ENCODE results near the gene VWA1.
"Not testable (repeated sequence)": the region's sequence is repeated elsewhere in the genome, so short reads cannot be mapped to it uniquely, and the experiment has no call there.

The VWA1 gene

GRCh38 chr1:1422465-1423244 lies 12.8 kb upstream of the VWA1 start:
- no peak for DNase-seq (ENCODE audit: low read depth, low spot score)

GRCh38 chr1:1423245-1423597 lies 12.3 kb upstream of the VWA1 start:
- no peak for DNase-seq (ENCODE audit: low read depth, low spot score)

- no peak for DNase-seq (ENCODE audit: low read depth, low spot score)
Observed at GRCh38 chr1:1424707-1425106, 10.8 kb upstream of the VWA1 start.

- no peak for DNase-seq (ENCODE audit: low read depth, low spot score)
Observed at GRCh38 chr1:1425426-1425752, 10.1 kb upstream of the VWA1 start.

GRCh38 chr1:1425753-1426495 lies 9.6 kb upstream of the VWA1 start:
- DNase-seq (ENCODE audit: low read depth, low spot score): no peak

- DNase-seq (ENCODE audit: low read depth, low spot score): no peak
Observed at GRCh38 chr1:1426496-1427105, 8.9 kb upstream of the VWA1 start.

- DNase-seq (ENCODE audit: low read depth, low spot score): no peak
Observed at GRCh38 chr1:1427106-1427819, 8.2 kb upstream of the VWA1 start.

- no peak for DNase-seq (ENCODE audit: low read depth, low spot score)
Observed at GRCh38 chr1:1427820-1428148, 7.7 kb upstream of the VWA1 start.

- DNase-seq (ENCODE audit: low read depth, low spot score): no peak
Observed at GRCh38 chr1:1428174-1428573, 7.3 kb upstream of the VWA1 start.

GRCh38 chr1:1428967-1429366 lies 6.5 kb upstream of the VWA1 start:
- not testable (repeated sequence) for DNase-seq (ENCODE audit: low read depth, low spot score)

GRCh38 chr1:1429671-1430073 lies 5.8 kb upstream of the VWA1 start:
- no peak for DNase-seq (ENCODE audit: low read depth, low spot score)

- no peak for DNase-seq (ENCODE audit: low read depth, low spot score)
Observed at GRCh38 chr1:1430114-1430982, 5.1 kb upstream of the VWA1 start.

- no peak for DNase-seq (ENCODE audit: low read depth, low spot score)
Observed at GRCh38 chr1:1430992-1431844, 4.3 kb upstream of the VWA1 start.

- DNase-seq (ENCODE audit: low read depth, low spot score): no peak
Observed at GRCh38 chr1:1431845-1432273, 3.6 kb upstream of the VWA1 start.

GRCh38 chr1:1432274-1432950 lies 3.1 kb upstream of the VWA1 start:
- no peak for DNase-seq (ENCODE audit: low read depth, low spot score)

GRCh38 chr1:1432951-1433803 lies 2.3 kb upstream of the VWA1 start:
- no peak for DNase-seq (ENCODE audit: low read depth, low spot score)

- no peak for DNase-seq (ENCODE audit: low read depth, low spot score)
Observed at GRCh38 chr1:1433804-1434130, 1.7 kb upstream of the VWA1 start.

- DNase-seq (ENCODE audit: low read depth, low spot score): no peak
Observed at GRCh38 chr1:1434131-1434823, 1.2 kb upstream of the VWA1 start.

- DNase-seq (ENCODE audit: low read depth, low spot score): no peak
Observed at GRCh38 chr1:1434824-1435105, 725 bp upstream of the VWA1 start.

All from iPS DF 19.7 (cell line).